ENCODE data around the gene CD81.

CD81 gene

DNA sequence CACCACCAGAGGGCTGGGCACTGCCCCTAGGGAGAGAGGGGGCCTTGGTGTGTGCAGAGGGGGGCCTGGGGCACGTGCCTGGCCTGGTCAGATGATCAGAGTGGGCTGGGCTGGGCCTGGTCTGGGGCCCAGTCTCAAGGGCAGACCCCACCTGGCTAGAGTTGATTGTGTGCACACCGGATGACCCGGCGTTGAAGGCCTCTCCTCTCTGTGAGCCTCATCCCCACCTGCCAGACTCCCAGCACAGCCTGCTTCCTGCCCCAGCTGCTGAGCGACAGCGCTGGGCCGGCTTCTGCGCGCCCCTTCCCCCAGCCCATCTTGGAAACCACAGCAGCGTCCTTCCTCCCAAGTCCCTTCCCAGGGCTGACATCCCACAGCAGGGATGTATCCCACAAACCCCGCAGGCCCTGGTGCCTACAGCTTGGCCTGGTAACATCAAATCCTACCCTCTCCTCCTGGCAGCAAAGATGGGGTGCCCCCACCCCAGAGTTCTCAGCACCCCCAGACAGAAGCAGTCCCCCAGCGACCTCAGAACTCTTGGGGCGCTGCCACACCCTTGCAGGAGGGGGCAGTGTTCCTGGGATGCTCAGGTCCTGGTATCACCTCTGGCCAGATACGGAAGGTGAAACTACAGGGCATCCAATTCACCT lies 12.4 kb downstream of the CD81 start:
- TF ChIP-seq ZFX (IDR thresholded peaks at IDR 0.05; ENCODE audit: borderline replicate concordance): no peak
- TF ChIP-seq, protein P1, sequence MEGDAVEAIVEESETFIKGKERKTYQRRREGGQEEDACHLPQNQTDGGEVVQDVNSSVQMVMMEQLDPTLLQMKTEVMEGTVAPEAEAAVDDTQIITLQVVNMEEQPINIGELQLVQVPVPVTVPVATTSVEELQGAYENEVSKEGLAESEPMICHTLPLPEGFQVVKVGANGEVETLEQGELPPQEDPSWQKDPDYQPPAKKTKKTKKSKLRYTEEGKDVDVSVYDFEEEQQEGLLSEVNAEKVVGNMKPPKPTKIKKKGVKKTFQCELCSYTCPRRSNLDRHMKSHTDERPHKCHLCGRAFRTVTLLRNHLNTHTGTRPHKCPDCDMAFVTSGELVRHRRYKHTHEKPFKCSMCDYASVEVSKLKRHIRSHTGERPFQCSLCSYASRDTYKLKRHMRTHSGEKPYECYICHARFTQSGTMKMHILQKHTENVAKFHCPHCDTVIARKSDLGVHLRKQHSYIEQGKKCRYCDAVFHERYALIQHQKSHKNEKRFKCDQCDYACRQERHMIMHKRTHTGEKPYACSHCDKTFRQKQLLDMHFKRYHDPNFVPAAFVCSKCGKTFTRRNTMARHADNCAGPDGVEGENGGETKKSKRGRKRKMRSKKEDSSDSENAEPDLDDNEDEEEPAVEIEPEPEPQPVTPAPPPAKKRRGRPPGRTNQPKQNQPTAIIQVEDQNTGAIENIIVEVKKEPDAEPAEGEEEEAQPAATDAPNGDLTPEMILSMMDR (IDR thresholded peaks at IDR 0.05): no peak
- H3K27ac ChIP-seq: no peak overlapping the region

DNA sequence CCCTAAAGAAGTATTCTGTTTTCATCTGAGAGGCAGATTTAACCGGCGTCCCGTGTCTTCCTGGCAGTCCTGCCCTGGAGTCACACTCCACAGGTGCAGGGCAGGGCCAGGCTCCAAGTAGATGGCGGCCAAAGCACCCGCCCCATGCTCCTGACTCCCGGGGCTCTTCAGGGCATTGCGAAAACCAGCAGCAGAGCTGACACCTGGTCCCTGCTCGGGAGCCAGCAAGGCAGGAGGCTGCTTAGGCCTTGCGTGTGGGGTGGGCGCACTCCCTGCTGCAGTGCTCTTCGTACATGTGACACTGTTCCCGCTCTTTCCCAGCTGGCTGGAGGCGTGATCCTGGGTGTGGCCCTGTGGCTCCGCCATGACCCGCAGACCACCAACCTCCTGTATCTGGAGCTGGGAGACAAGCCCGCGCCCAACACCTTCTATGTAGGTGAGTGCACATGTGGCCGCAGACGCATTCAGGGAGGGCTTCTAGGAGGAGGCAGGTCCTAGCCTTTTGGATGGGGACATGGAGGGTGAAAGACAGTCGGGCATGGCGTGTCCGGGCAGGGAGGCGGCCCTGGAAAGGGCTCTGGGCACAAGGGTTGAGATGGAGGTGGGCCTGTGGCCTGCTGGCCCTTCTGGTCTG lies 13.1 kb downstream of the CD81 start:
- no peak overlapping the region for H3K27ac ChIP-seq
- TF ChIP-seq ZFX (IDR thresholded peaks at IDR 0.05; ENCODE audit: borderline replicate concordance): no peak
- TF ChIP-seq, protein P1 (IDR thresholded peaks at IDR 0.05): no peak

DNA sequence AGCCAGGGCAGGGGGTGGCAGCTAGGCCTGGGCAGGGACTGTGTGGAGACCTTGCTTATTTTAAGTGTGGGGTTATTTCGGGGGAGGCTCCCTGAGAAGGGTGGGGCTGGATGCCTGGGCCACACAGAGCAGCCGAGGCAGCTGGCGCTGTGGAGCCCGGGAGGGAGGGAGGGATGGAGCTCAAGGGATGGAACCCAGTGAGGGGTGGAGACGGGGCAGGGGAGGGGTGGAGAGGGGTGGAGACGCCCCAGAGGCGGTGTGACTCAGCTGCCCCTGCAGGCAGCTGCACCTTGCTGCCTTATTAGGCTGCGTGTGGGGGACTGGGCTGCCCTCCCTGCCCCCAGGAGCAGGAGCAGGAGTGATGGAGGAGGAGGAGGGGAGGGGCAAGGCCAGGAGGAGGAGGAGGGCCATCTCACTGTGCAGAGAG lies 13.6 kb downstream of the CD81 start:
- no peak for TF ChIP-seq ZFX (IDR thresholded peaks at IDR 0.05; ENCODE audit: borderline replicate concordance)
- TF ChIP-seq, protein P1 (IDR thresholded peaks at IDR 0.05): no peak
- H3K27ac ChIP-seq: no peak overlapping the region

DNA sequence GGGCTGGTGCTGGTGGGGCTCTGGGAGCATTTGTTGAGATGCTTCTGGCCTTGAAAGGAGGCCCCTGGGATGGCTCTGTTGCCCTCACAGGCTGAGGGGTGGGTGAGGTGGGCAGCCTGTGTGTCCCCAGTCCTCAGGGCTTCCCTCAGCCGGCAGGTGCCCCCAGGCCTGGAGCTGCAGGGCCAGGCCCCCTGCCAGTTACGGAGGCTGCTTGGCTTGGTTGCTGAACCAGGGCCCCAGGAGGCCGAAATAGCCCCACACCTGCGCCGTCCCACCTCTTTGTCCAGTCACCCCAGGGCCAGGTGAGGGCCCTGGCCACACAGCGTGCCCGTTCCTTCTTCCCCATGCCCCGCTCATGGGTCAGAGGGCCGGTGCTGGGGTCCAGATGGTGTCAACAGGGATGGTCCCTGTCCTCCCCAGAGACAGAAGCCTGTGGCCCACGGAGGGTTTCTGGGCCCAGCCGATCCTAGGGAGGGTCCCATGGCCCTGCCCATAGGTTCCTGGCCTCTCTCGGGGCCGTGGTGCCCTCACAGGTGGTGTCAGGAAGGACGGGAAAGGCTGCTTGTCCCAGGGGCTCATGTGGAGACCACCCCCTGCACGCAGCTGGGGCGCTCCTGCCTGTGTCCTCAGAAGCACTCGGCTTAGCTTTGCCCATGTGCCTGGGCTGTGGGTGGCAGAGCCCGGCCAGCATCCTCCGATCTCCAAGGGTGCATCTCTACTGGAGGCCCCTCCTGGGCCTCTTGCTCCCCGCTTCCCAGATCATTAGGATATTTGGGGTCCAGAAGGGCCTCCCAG lies 14.3 kb downstream of the CD81 start:
- no peak for TF ChIP-seq ZFX (IDR thresholded peaks at IDR 0.05; ENCODE audit: borderline replicate concordance)
- TF ChIP-seq, protein P1 (IDR thresholded peaks at IDR 0.05): no peak
- H3K27ac ChIP-seq: no peak overlapping the region

DNA sequence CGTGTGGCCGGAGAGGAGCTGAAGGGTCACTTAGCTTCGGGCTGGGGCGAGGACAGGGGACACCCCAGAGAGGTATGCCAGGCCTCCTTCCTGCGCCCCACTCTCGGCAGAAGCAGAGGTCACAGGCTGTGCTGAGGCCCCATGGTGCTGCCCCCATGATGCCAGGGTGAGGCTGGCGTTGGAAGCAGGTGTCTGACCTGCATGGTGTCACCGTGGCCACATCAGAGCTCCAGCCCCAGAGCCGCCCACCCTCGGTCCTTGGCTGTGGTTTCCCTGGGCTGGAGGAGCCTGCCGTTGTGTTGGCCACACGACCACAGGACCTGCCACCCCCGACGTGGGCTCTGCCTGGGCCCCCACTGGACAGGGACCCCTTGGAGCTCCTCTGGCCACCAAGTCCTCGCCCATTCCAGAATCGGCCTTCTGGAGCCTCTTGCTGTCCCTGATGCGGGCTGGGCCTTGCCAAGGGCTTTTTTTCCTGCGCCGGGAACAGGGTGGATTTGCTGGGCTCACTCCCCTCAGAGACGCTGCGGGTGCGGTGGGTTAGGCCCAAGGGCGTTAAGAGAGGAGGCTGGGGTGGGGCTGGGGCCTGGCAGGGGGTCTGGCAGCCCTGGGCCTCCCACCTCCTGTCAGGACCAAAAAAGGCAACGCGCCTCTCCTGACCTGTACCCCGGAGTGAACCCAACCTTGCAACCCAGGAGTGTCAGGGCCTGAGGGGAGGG lies 15.3 kb downstream of the CD81 start:
- H3K27ac ChIP-seq: no peak overlapping the region
- no peak for TF ChIP-seq ZFX (IDR thresholded peaks at IDR 0.05; ENCODE audit: borderline replicate concordance)
- TF ChIP-seq, protein P1 (IDR thresholded peaks at IDR 0.05): no peak

DNA sequence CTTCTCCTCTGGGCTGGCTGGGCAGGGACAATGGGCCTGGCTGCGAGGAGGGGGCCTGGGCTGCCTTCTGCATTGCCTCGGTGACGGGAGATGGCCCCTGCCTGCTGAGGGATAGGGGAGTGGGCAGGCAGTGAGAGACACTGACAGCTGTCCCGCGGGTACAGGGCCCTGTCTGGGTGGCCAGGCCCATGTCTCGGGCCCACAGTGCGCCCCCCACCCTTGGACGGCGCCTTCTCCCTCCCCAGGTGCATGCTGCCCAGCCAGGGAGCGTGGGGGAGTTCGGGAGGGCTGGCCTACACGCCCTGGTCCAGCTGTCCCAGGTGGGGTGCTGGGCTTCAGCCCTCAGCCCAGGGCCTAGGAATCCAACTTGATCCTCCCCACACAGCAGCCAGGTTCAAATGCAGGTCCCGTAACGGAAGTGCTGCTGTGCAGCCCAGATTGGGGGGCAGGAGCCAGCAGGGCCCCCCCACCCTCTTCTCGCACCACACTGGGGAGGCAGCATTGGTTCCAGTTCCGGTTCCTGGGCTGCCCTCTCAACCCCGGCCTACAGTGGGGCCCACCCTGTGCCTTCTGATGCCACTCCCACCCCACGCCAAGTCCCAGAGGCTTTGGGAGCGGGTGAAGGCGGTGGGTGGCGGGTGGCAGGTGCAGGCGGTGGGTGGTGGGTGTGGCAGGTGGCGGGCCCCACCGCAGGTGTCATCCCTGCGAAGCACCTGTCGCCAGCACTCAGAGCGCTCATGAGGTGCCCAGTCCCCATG lies 16.2 kb downstream of the CD81 start:
- H3K27ac ChIP-seq: no peak overlapping the region
- TF ChIP-seq, protein P1 (IDR thresholded peaks at IDR 0.05): no peak
- TF ChIP-seq ZFX (IDR thresholded peaks at IDR 0.05; ENCODE audit: borderline replicate concordance): no peak

Data from 22Rv1 (cell line).